Right ventricle myocardium superior (tissue), 1 donor: ENCODE data around the gene ACSM5. TPM values are rescaled to one million over a fixed set of nuclear protein-coding genes. Genes with fewer than 3 reads are reported as not detected.
"Not testable (repeated sequence)": the region's sequence is repeated elsewhere in the genome, so short reads cannot be mapped to it uniquely, and the experiment has no call there.

Experiments used
- ATAC-seq: fragments of 200-7000 bp; cut with Tn5 transposase; one replicate; pipeline ENCODE4 v1.9.1; 2020; ENCODE audit warnings: mild to moderate bottlenecking; ENCODE audit not compliant: poor library complexity
- DNase-seq: peaks from one replicate; pipeline ENCODE4 v3.0.0-alpha.2; 2020
- intact Hi-C: fragments of 100-400 bp; cut with DNase I; formaldehyde crosslinking; loops from one replicate; pipeline ENCODE4 v1.11.2; 2022
- total RNA-seq: library from RNA; stranded (reverse); fragmentation: NEBNext Ultra II Directional; extraction: Animal tissue kit (Norgen Biotek cat#: 25700); gene quantifications from one replicate; pipeline ENCODE4 v1.2.1, GENCODE V29; 2021
- donor health status: DM: no; HTN: yes; CAD: no; lungs with severe emphysema.

ACSM5 gene
- total RNA-seq, 1 donor from 2014 or later, result 1.4 TPM

GRCh38 chr16:20430948-20431347, 21.6 kb downstream of the ACSM5 start:
- DNase-seq, result no peak
- intact Hi-C loops, result no loop called here
- no peak for ATAC-seq

- ATAC-seq, DNase-seq, intact Hi-C loops: not testable (repeated sequence)
Observed at GRCh38 chr16:20438950-20439349, 29.6 kb downstream of the ACSM5 start.

GRCh38 chr16:20439820-20440231, 30.5 kb downstream of the ACSM5 start:
- DNase-seq, intact Hi-C loops: not testable (repeated sequence)
- ATAC-seq, result peak; percentile 90

GRCh38 chr16:20440731-20441130, 31.4 kb downstream of the ACSM5 start:
- DNase-seq, ATAC-seq, intact Hi-C loops: not testable (repeated sequence)

- DNase-seq, result no peak
- no peak for ATAC-seq
Observed at GRCh38 chr16:20441191-20441590, 31.9 kb downstream of the ACSM5 start.

GRCh38 chr16:20441859-20442258, 32.5 kb downstream of the ACSM5 start:
- DNase-seq, intact Hi-C loops, ATAC-seq: not testable (repeated sequence)

More at GRCh38 chr16:20441191-20441590, 31.9 kb downstream of the ACSM5 start:
- intact Hi-C loops, result no loop called here

- intact Hi-C loops, DNase-seq, ATAC-seq: not testable (repeated sequence)
Observed at GRCh38 chr16:20446652-20447393, 37.5 kb downstream of the ACSM5 start.

- ATAC-seq, DNase-seq, intact Hi-C loops: not testable (repeated sequence)
Observed at GRCh38 chr16:20451364-20451763, 42.0 kb downstream of the ACSM5 start, which contains the start of gene ACSM2A. TSS of gene ACSM2A (plus strand) at chr16:20451521. CDS start at chr16:20460115, 8,594 bp downstream.

GRCh38 chr16:20453633-20454032, 44.3 kb downstream of the ACSM5 start:
- intact Hi-C loops, ATAC-seq, DNase-seq: not testable (repeated sequence)

GRCh38 chr16:20459227-20459626, 49.9 kb downstream of the ACSM5 start:
- ATAC-seq, intact Hi-C loops, DNase-seq: not testable (repeated sequence)

- intact Hi-C loops, ATAC-seq, DNase-seq: not testable (repeated sequence)
Observed at GRCh38 chr16:20460313-20460712, 51.0 kb downstream of the ACSM5 start.

- intact Hi-C loops, DNase-seq, ATAC-seq: not testable (repeated sequence)
Observed at GRCh38 chr16:20468954-20469353, 59.6 kb downstream of the ACSM5 start.

- DNase-seq, ATAC-seq, intact Hi-C loops: not testable (repeated sequence)
Observed at GRCh38 chr16:20469930-20470329, 60.6 kb downstream of the ACSM5 start.

GRCh38 chr16:20470732-20471131, 61.4 kb downstream of the ACSM5 start:
- DNase-seq, ATAC-seq, intact Hi-C loops: not testable (repeated sequence)

- DNase-seq, intact Hi-C loops, ATAC-seq: not testable (repeated sequence)
Observed at GRCh38 chr16:20477188-20477744, 67.9 kb downstream of the ACSM5 start.

GRCh38 chr16:20483989-20484388, 74.7 kb downstream of the ACSM5 start:
- DNase-seq, intact Hi-C loops, ATAC-seq: not testable (repeated sequence)

- intact Hi-C loops, result no loop called here
- ATAC-seq (no peak), DNase-seq (no peak)
Observed at GRCh38 chr16:20484726-20485125, 75.4 kb downstream of the ACSM5 start.

- DNase-seq (no peak), ATAC-seq (no peak)
- intact Hi-C loops, result no loop called here
Observed at GRCh38 chr16:20485408-20485807, 76.1 kb downstream of the ACSM5 start.
